Activated CD4-positive, alpha-beta T cell treated with anti-CD3 and anti-CD28 coated beads, Interleukin-2, amount 50 U/mL, for 48 hours (primary cell): ENCODE measurements around the gene ABCC8.

Source experiments
- DNase-seq, 2 experiments: peaks; one replicate each; pipeline ENCODE4 v3.0.0-alpha.2; 2020

The ABCC8 gene

DNA sequence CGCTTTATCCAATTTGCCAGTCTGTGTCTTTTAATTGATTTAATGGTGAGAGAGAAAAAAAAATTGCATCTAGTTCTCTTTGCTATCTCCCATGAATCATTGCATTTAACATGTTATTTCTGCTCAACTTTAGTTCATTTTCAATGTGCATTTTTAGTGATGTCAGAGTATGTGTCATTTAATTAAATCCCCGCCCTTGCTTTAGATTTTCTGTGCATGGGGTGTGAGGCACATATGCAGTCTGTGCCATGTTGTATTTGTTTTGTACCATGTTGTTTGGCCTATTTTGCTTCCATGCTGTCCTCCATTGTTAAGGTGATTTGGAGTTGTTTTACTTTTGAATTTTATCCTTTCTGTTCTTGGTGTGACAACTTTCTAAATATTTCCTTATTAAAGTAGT, 133.4 kb downstream of the ABCC8 start:
- DNase-seq = no peak
